Suppressor macrophage treated with lipopolysaccharide for 1 hour (primary cell): ENCODE results near the gene FOXE3.

ENCODE experiments used
- DNase-seq, 3 donors: peaks; one replicate each; pipeline ENCODE4 v3.0.0-alpha.2; 2020 to 2022

FOXE3 gene

DNA sequence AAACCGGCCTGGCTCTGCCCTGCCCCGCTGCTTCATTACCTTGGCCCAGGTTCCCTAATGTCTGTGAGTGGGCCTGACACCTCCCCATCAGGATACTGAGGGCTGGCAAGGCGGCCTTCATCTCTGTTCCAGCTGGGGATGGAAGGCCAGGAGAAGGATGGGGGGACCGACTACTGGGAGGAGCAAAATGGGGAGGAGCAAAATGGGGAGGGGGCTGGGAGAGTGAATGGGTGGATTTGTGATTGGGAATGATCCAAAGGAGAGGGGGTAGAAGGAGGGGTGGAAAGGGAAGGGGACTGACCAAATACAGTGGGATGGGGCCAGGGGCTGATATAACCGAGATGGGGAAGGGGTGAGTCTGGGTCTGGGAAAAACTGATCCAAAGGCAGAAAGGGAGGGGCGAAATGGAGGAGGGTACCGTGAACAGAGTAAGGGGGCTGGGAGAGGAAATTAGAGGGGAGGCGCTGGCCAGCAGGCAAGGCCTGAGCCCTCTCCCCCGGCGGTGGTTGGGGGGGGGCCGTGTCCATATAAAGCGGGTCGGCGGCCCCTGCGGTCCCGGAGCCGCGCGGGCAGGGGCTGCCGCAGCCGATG lies at the start of gene FOXE3:
Gene FOXE3 (plus strand): TSS at position 558 of the 591 bp plus-strand sequence. CDS start 31 bp downstream, at position 589.
- DNase-seq, result no peak

DNA sequence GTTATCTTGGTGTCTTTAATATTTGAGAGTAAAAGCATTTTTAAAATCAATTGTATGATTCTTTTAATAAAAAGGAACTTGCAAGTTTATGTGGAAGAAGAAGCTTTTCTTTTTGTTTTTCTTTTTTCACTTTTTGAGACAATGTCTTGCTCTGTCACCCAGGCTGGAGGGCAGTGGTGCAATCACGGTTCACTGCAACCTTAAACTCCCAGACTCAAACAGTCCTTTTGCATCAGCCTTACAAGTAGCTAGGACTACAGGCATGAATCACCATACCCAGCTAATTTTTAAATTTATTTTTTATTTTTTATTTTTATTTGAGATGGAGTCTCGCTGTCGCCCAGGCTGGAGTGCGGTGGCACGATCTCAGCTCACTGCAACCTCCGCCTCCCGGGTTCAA lies 48.4 kb upstream of the FOXE3 start:
- no peak for DNase-seq

DNA sequence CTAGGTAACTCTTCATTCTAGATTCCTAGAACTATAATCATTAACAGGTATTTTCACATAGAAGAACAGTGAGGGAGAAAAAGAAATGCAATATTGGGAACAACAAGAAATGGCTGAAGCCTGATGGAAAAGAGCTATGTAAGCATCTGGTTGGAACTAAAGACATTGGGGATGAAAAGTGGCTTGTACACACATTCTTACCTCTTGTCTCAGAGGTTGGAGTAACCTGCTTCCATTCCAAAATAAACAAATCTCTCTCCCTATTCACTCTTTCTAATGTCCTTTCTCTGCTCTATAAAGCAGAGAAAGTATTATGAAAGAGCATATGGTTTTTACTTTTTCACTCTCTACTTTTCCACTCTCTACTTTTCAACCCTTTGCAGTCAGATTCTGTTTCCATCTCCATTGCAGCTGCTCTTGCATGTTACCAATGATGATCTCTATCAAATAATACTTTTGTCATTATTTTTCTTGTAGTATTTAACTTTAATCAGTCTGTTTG lies 45.0 kb upstream of the FOXE3 start:
- DNase-seq, result no peak

- DNase-seq, result no peak
Measured at GRCh38 chr1:47374501-47374900, 41.6 kb upstream of the FOXE3 start.

GRCh38 chr1:47378147-47378546 lies 37.9 kb upstream of the FOXE3 start:
- DNase-seq, result no peak

GRCh38 chr1:47380699-47381098 lies 35.4 kb upstream of the FOXE3 start:
- DNase-seq, result no peak

DNA sequence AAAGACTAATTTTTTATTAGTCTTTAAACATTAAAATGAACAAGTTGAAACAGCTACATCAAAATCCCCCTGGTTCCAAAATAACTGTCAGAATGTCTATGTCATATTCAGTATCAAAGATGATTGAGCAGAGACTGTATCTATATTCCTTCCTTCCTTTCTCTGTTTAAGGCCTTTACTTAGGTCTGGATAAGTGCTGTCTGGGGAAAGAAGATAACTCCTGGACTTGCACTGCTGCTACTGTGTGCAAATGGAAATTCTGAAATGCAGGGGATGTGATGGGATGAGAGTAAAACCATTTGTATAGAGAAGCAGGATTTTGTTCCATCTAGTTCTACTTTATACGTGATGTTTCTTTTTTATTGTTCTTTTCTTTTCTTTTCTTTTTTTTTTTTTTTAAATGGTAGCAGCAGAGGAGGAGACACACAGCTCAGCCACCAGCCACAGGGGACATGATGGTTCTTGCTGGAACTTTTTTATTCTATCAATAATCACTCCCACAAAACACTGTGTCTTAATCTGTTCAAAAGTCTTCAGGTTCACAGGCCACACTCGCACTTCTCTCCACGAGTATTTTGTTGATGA lies 33.6 kb upstream of the FOXE3 start:
- no peak for DNase-seq

- no peak for DNase-seq
Measured at GRCh38 chr1:47384083-47384482, 32.0 kb upstream of the FOXE3 start.

DNA sequence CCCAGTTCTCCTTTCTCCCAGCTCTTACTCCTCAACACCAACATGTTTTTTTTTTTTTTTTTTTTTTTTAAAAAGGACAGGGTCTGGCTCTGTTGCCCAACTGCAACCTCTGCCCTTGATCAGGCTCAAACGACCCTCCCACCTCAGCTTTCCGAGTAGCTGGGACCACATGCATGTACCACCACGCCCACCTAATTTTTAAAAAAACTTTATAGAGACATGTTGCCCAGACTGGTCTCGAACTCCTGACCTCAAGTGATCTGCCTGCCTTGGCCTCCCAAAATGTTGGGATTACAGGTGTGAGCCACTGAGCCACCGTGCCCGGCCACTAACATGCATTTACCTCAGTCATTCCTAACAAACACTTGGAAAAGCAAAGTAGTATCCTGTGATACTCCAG lies 31.1 kb upstream of the FOXE3 start:
- DNase-seq, result no peak

GRCh38 chr1:47386268-47386667 lies 29.8 kb upstream of the FOXE3 start:
- no peak for DNase-seq

- no peak for DNase-seq
Measured at GRCh38 chr1:47388030-47388890, 27.8 kb upstream of the FOXE3 start.

DNA sequence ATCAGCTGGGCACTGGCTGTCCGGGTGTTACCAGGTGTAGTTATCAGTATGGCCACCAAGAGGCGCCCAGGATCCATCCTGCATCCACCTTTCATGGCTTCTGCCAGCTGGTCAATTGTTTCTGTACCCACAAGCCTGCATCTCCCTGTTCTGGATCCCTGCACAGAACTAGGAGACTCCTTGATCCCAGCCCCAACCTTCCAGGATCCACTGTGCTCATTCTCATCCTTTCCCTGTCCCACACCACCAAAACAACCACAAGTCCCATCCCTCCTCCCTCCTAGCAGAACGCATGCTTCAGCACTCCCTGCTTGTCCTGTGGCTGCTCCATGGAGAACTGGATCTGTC lies 27.2 kb upstream of the FOXE3 start:
- DNase-seq, result peak; percentile 66 to 78 (median 72)

GRCh38 chr1:47389731-47390130 lies 26.4 kb upstream of the FOXE3 start:
- DNase-seq, result no peak

- no peak for DNase-seq
Measured at GRCh38 chr1:47390843-47391242, 25.2 kb upstream of the FOXE3 start.

DNA sequence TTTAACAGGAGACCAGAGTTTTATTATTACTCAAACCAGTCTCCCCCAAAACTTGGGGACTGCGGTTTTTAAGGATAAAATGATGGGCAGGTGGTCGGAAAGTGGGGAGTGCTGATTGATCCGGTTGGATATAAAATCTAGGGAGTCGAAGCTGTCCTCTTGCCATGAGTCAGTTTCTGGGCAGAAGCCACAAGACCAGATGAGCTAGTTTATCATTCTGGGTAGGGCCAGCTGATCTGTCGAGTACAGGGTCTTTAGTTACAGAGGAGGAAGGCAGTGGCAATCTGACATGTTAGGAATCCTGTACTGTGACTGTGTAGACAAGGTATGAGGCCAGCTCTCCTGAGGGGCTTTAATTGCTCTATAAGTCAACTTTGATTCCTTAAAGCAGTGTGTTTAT lies 22.9 kb upstream of the FOXE3 start:
- no peak for DNase-seq

GRCh38 chr1:47395433-47395832 lies 20.7 kb upstream of the FOXE3 start:
- no peak for DNase-seq

GRCh38 chr1:47396671-47397196 lies 19.4 kb upstream of the FOXE3 start:
- DNase-seq, result no peak

DNA sequence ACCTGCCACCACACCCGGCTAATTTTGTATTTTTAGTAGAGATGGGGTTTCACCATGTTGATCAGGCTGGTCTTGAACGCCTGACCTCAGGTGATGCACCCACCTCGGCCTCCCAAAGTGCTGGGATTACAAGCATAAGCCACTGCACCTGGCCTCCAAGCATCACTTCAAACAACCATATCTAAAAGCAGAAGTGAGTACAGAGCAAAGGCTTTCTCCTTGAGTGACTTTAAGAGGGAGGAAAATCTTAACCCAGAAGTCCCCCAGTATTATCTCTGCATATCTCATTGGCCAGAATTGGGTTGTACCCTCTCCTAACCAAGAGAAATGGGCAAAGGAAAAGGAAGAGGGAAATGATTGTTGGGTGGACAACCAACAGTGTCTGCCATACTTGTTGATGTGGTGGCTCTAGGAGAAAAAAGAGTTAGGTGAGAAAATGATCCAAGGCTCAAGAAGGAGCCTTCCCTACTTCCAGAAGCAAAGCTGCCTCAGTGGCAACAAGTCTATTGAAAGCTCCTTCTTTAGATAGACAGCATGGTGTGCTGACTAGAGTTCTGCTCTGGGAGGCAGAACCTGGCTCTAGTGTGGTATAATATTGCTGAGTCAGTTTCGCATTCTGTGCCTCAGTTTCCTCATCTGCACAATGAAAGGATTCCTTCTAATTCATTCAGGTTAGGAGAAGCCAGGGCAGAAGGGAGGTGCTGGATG lies 16.8 kb upstream of the FOXE3 start:
- no peak for DNase-seq

GRCh38 chr1:47399846-47400155 lies 16.3 kb upstream of the FOXE3 start:
- no peak for DNase-seq

DNA sequence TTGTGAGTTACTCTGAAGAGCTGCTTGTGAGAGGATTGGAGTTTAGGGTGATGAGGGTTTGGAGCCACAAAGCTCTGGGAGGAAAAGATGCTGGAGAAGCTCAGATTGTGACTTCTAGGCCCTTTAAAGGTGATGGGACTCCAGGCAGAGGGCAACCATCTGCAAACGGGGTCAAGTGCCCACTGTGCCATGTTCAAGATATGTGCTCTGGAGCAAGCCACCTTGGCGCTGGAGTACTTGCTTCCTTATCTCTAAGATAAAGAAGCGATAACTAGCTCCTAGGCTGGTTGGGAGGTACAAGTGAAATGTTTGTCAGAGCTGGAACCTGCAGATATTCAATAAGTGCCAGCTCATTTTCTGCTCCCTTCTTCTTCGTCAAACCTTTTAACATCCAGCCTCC lies 14.3 kb upstream of the FOXE3 start:
- DNase-seq, result no peak

DNA sequence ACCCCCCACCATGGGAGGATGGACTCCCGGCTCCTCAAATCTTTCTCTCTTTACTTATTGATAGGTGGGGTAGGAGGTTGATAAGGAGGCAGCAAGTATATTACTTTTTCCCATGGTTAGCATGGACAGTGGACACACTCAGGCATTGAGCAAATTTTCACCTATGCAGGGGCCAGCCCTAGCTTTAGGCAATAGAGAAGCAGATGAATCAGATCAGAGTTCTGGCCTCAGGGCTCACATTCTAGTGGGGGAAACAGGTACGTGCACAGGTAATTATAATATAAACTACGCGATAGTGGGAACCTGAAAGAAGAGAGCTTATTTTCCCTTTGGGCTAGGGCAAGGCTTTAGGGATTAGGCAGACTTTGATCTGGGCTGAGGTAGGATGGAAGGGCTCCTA lies 13.5 kb upstream of the FOXE3 start:
- DNase-seq, result no peak

GRCh38 chr1:47403321-47403910 lies 12.7 kb upstream of the FOXE3 start:
- no peak for DNase-seq

DNA sequence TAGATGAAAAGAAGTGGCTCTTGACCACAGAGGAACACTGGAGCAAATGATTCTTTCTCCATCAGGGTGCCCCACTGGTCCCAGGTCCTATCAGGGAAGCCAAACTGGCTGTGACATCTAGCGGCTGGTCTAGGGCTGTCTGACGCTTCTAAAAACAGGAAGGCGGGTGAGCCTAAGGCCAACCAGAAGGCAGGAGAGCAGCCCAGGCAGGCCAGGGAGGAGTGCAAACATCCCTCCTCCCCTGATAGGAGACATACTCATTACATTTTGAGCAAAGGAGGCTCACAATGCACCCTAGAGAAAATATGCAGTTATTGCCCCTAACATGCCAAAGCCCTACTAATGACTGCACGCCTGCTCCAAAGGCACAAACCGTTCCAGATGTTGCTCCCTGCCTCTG lies 10.4 kb upstream of the FOXE3 start:
- peak in 2 of 3 donors; percentile 23 to 27 for DNase-seq
